ENCODE measurements around the gene GRM1.

- TF ChIP-seq EZH2 (IDR thresholded peaks at IDR 0.05; ENCODE audit: insufficient read depth, poor library complexity, severe bottlenecking) (no peak), EZH2phosphoT487 (IDR thresholded peaks at IDR 0.05; ENCODE audit: insufficient read depth, low read depth) (no peak)
These were observed 277.1 kb downstream of the GRM1 start for GRCh38 chr6:146305951-146306350.

All from GM23248 (cell line).